Sigmoid colon (tissue), 7 donors: Measurements from ENCODE around the gene CD300LG. TPM values are rescaled to one million over a fixed set of nuclear protein-coding genes. Genes with fewer than 3 reads are reported as not detected.

Experiments
- DNase-seq: peaks from one replicate; pipeline ENCODE4 v3.0.0-alpha.2; 2019
- H3K27ac ChIP-seq, 4 donors: fragments of 200-600 bp; sonication (generic); one replicate each; pipeline ENCODE4 v1.5.1; 2016 to 2019; ENCODE audit warnings: mild to moderate bottlenecking in 1 of 4
- H3K27me3 ChIP-seq, 3 donors: fragments of 200-600 bp; sonication (generic); one replicate each; pipeline ENCODE4 v1.5.1; 2019; ENCODE audit warnings: mild to moderate bottlenecking in 1 of 3
- H3K36me3 ChIP-seq, 4 donors: fragments of 200-600 bp; sonication (generic); one replicate each; pipeline ENCODE4 v1.5.1; 2016 to 2019
- H3K4me1 ChIP-seq, 4 donors: fragments of 200-600 bp; sonication (generic); one replicate each; pipeline ENCODE4 v1.5.1; 2017 to 2019
- H3K4me3 ChIP-seq, 4 donors: fragments of 200-600 bp; sonication (generic); one replicate each; pipeline ENCODE4 v1.5.1; 2017 to 2019; ENCODE audit warnings: mild to moderate bottlenecking in 2 of 4, moderate library complexity in 1 of 4
- H3K9me3 ChIP-seq, 4 donors: fragments of 200-600 bp in 3 of 4; sonication (generic) in 3 of 4; one replicate each; pipeline versions ENCODE4 v1.5.1 to v1.6.1; 2013 to 2019
- EP300 ChIP-seq, 4 donors: sonication (generic); formaldehyde crosslinking; IDR thresholded peaks; one replicate each; pipeline ENCODE4 v1.6.1; 2017; ENCODE audit warnings: antibody characterized with exemption in 4 of 4
- POLR2A ChIP-seq, 2 donors: fragments of 450-650 bp; IDR thresholded peaks; one replicate each; pipeline ENCODE4 v1.6.1; 2016; ENCODE audit warnings: antibody characterized with exemption in 2 of 2, mild to moderate bottlenecking in 2 of 2, moderate library complexity in 2 of 2
- POLR2AphosphoS5 ChIP-seq, 4 donors: sonication (generic); formaldehyde crosslinking; IDR thresholded peaks; one replicate each; pipeline ENCODE4 v1.6.1; 2017; ENCODE audit warnings: antibody characterized with exemption in 4 of 4
- WGBS, 2 donors: extraction: QIAGEN DNeasy Blood & Tissue Kit; methylation state at CpG; one replicate each; pipeline ENCODE4 v1.1.7; 2013; 5-methylcytosine and 5-hydroxymethylcytosine counted together
- intact Hi-C: fragments of 100-400 bp; cut with DNase I; formaldehyde crosslinking; loops from one replicate; pipeline ENCODE4 v1.15.1; 2023
- polyA plus RNA-seq, 3 donors: library from polyadenylated mRNA; stranded (reverse); fragments of 200-250 nt; gene quantifications; one replicate each; pipeline ENCODE4 v1.2.3, GENCODE V29; 2013
- total RNA-seq, 4 donors: library from RNA; depleted of rRNA; stranded (reverse); fragments of >200 nt; gene quantifications; one replicate each; pipeline ENCODE4 v1.1.0, GENCODE V29; 2016
- TF ChIP-seq, protein P1 (sequence below), 4 experiments: fragments of 450-650 bp in 3 of 4; fragments of 200-600 bp in 1 of 4; IDR thresholded peaks; one replicate each; pipeline ENCODE4 v1.5.1; 2016 to 2019; ENCODE audit warnings: antibody characterized with exemption in 4 of 4, mild to moderate bottlenecking in 3 of 4, moderate library complexity in 2 of 4
- donor health status: healthy with polysubstance abuse.
- donor health status: Bipolar disorder and iron deficiency.
- donor health status: healthy.

The CD300LG gene
- total and polyA plus RNA-seq, 7 donors, result 0.60 to 5.3 (median 1.7) TPM; not detected in 1

- H3K27me3 ChIP-seq, result no peaks in the 10 kb centered on the region
- DNase-seq, result no peak
- intact Hi-C loops, result loop anchor here (10.0 kb wide), 1 partner anchor 496 kb away; no protein-coding TSS in a partner anchor
- peaks cover 0 to 18% (median 11%) of the 10 kb centered on the region in 4 donors for H3K36me3 ChIP-seq
- WGBS, 2 donors, result 14 to 31% methylated on average over 13 of the region's 13 CpGs
- H3K4me3 ChIP-seq, result peak overlapping the region; percentile 9 to 51 (median 44)
- no peak for TF ChIP-seq POLR2A (IDR thresholded peaks at IDR 0.05)
- TF ChIP-seq POLR2AphosphoS5 (IDR thresholded peaks at IDR 0.05), result no peak
- TF ChIP-seq, protein P1, sequence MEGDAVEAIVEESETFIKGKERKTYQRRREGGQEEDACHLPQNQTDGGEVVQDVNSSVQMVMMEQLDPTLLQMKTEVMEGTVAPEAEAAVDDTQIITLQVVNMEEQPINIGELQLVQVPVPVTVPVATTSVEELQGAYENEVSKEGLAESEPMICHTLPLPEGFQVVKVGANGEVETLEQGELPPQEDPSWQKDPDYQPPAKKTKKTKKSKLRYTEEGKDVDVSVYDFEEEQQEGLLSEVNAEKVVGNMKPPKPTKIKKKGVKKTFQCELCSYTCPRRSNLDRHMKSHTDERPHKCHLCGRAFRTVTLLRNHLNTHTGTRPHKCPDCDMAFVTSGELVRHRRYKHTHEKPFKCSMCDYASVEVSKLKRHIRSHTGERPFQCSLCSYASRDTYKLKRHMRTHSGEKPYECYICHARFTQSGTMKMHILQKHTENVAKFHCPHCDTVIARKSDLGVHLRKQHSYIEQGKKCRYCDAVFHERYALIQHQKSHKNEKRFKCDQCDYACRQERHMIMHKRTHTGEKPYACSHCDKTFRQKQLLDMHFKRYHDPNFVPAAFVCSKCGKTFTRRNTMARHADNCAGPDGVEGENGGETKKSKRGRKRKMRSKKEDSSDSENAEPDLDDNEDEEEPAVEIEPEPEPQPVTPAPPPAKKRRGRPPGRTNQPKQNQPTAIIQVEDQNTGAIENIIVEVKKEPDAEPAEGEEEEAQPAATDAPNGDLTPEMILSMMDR (IDR thresholded peaks at IDR 0.05), result no peak
- no peak for TF ChIP-seq EP300 (IDR thresholded peaks at IDR 0.05)
- no peaks in the 10 kb centered on the region for H3K9me3 ChIP-seq
- H3K27ac ChIP-seq, result no peak overlapping the region
- peaks cover 0 to 33% (median 29%) of the 10 kb centered on the region in 4 donors for H3K4me1 ChIP-seq
Measured at GRCh38 chr17:43900858-43901754, 54.1 kb downstream of the CD300LG start.

- H3K27ac ChIP-seq, result no peak overlapping the region
- H3K27me3 ChIP-seq, result no peaks in the 10 kb centered on the region
- intact Hi-C loops, result loop anchor here (10.0 kb wide), 1 partner anchor 497 kb away; no protein-coding TSS in a partner anchor
- peaks cover 0 to 38% (median 33%) of the 10 kb centered on the region in 4 donors for H3K4me1 ChIP-seq
- no peak for DNase-seq
- TF ChIP-seq POLR2AphosphoS5 (IDR thresholded peaks at IDR 0.05), result no peak
- no peak for TF ChIP-seq POLR2A (IDR thresholded peaks at IDR 0.05)
- no peak for TF ChIP-seq EP300 (IDR thresholded peaks at IDR 0.05)
- TF ChIP-seq, protein P1 (IDR thresholded peaks at IDR 0.05), result no peak
- no peak overlapping the region for H3K4me3 ChIP-seq
- no peaks in the 10 kb centered on the region for H3K9me3 ChIP-seq
- peaks cover 0 to 11% (median 7%) of the 10 kb centered on the region in 4 donors for H3K36me3 ChIP-seq
- 61 to 68% methylated on average over 7 of the region's 7 CpGs for WGBS, 2 donors
Measured at GRCh38 chr17:43901861-43902589, 55.0 kb downstream of the CD300LG start.

- TF ChIP-seq EP300 (IDR thresholded peaks at IDR 0.05) (no peak), POLR2A (IDR thresholded peaks at IDR 0.05) (no peak), POLR2AphosphoS5 (IDR thresholded peaks at IDR 0.05) (no peak)
- TF ChIP-seq, protein P1 (IDR thresholded peaks at IDR 0.05), result no peak
- H3K27ac ChIP-seq, result peak overlapping the region; percentile 95 to 99 (median 99)
- H3K9me3 ChIP-seq, result no peaks in the 10 kb centered on the region
- no peaks in the 10 kb centered on the region for H3K27me3 ChIP-seq
- H3K4me1 ChIP-seq, result peaks cover 0 to 41% (median 33%) of the 10 kb centered on the region in 4 donors
- intact Hi-C loops, result loop anchor here (5.0 to 10.0 kb wide), 2 partner anchors 217 to 501 kb away; partner anchors contain the start of gene HDAC5
- WGBS, 2 donors, result 16 to 37% methylated on average over 3 of the region's 3 CpGs
- H3K36me3 ChIP-seq, result peaks cover 0 to 9% (median 0%) of the 10 kb centered on the region in 4 donors
- DNase-seq, result no peak
- H3K4me3 ChIP-seq, result peak overlapping the region in 3 of 4 donors; percentile 73 to 96 (median 89)
Measured at GRCh38 chr17:43905400-43905984, 58.5 kb downstream of the CD300LG start.
